Measurements from ENCODE around the gene DGKZ.

GRCh38 chr11:46336563-46337180 is 10.6 kb upstream of the DGKZ start:
- TF ChIP-seq CTCF (IDR thresholded peaks at IDR 0.05; ENCODE audit: low read depth, low read length, missing input control), result no peak
- TF ChIP-seq ZBTB33 (IDR thresholded peaks at IDR 0.05), result no peak
- TF ChIP-seq YY1 (IDR thresholded peaks at IDR 0.05), result no peak
- TF ChIP-seq RXRA (IDR thresholded peaks at IDR 0.05), result no peak

All from liver (tissue), 3 donors.